ENCODE measurements around the gene KIAA2012.

The KIAA2012 gene

GRCh38 chr2:202102425-202103000, 29.5 kb downstream of the KIAA2012 start:
- H3K36me3 ChIP-seq (replicated peaks; ENCODE audit: low read depth, low read length): no peaks in the 10 kb centered on the region
- H3K4me1 ChIP-seq (ENCODE audit: low read length): peaks cover 5% of the 10 kb centered on the region; the same call in 1 of the 2 replicates
- no peak for TF ChIP-seq EZH2phosphoT487 (IDR thresholded peaks at IDR 0.05; ENCODE audit: low read depth)
- TF ChIP-seq, protein P1, sequence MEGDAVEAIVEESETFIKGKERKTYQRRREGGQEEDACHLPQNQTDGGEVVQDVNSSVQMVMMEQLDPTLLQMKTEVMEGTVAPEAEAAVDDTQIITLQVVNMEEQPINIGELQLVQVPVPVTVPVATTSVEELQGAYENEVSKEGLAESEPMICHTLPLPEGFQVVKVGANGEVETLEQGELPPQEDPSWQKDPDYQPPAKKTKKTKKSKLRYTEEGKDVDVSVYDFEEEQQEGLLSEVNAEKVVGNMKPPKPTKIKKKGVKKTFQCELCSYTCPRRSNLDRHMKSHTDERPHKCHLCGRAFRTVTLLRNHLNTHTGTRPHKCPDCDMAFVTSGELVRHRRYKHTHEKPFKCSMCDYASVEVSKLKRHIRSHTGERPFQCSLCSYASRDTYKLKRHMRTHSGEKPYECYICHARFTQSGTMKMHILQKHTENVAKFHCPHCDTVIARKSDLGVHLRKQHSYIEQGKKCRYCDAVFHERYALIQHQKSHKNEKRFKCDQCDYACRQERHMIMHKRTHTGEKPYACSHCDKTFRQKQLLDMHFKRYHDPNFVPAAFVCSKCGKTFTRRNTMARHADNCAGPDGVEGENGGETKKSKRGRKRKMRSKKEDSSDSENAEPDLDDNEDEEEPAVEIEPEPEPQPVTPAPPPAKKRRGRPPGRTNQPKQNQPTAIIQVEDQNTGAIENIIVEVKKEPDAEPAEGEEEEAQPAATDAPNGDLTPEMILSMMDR (IDR thresholded peaks at IDR 0.05; ENCODE audit: low read depth, low read length): no peak
- no peak overlapping the region for H3K9ac ChIP-seq (ENCODE audit: low read length)
- H3K9me3 ChIP-seq (ENCODE audit: insufficient read depth, low read length): no peaks in the 10 kb centered on the region
- no peak overlapping the region for H3K4me2 ChIP-seq (ENCODE audit: low read length)
- H4K20me1 ChIP-seq (ENCODE audit: insufficient read depth, low read length): no peaks in the 10 kb centered on the region
- H3K27me3 ChIP-seq (ENCODE audit: low read depth, low read length): peaks cover 14% of the 10 kb centered on the region; the same call in 1 of the 2 replicates
- H3K4me3 ChIP-seq (ENCODE audit: low read length): no peak overlapping the region
- H3K27ac ChIP-seq (ENCODE audit: low read length): no peak overlapping the region
- no peaks in the 10 kb centered on the region for H3K79me2 ChIP-seq (ENCODE audit: low read length)
- no peak overlapping the region for H2AFZ ChIP-seq (ENCODE audit: low read depth, low read length)

GRCh38 chr2:202104286-202104870, 31.3 kb downstream of the KIAA2012 start:
- Histone ChIP-seq H3K79me2 (ENCODE audit: low read length) (no peaks in the 10 kb centered on the region), H3K9me3 (ENCODE audit: insufficient read depth, low read length) (no peaks in the 10 kb centered on the region), H3K36me3 (replicated peaks; ENCODE audit: low read depth, low read length) (no peaks in the 10 kb centered on the region), H3K27me3 (ENCODE audit: low read depth, low read length) (peaks cover 14% of the 10 kb centered on the region; the same call in 1 of the 2 replicates), H2AFZ (ENCODE audit: low read depth, low read length) (no peak overlapping the region), H4K20me1 (ENCODE audit: insufficient read depth, low read length) (no peaks in the 10 kb centered on the region), H3K27ac (ENCODE audit: low read length) (no peak overlapping the region), H3K4me2 (ENCODE audit: low read length) (no peak overlapping the region), H3K9ac (ENCODE audit: low read length) (no peak overlapping the region), H3K4me1 (ENCODE audit: low read length) (peaks cover 5% of the 10 kb centered on the region; the same call in 1 of the 2 replicates), H3K4me3 (ENCODE audit: low read length) (no peak overlapping the region)
- TF ChIP-seq, protein P1 (IDR thresholded peaks at IDR 0.05; ENCODE audit: low read depth, low read length): peak; percentile 73
- no peak for TF ChIP-seq EZH2phosphoT487 (IDR thresholded peaks at IDR 0.05; ENCODE audit: low read depth)

- Histone ChIP-seq H2AFZ (ENCODE audit: low read depth, low read length) (no peak overlapping the region), H3K27me3 (ENCODE audit: low read depth, low read length) (peaks cover 14% of the 10 kb centered on the region; the same call in 1 of the 2 replicates)
- TF ChIP-seq, protein P1 (IDR thresholded peaks at IDR 0.05; ENCODE audit: low read depth, low read length): no peak
- no peak for TF ChIP-seq EZH2phosphoT487 (IDR thresholded peaks at IDR 0.05; ENCODE audit: low read depth)
These were observed 32.0 kb downstream of the KIAA2012 start for GRCh38 chr2:202105025-202105424.

DNA sequence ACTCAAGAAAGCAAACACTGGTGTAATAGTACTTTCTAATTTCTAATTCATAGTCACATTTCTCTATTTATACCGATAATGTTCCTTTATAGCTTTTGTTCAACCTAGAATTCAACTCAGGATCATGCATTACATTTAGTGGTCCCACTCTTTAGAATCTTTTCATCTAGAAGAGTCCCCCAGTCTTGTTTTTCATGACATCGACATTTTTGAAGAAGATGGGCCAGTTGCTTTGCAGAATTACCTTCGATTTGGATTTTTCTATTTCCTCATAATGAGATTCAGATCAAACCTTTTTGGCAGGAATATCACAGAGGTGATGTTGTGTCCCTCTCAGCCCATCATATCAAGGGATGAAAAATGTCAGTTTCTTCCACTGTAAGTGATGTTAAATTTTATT, 35.3 kb downstream of the KIAA2012 start:
- H3K27me3 ChIP-seq (ENCODE audit: low read depth, low read length): peaks cover 14% of the 10 kb centered on the region; the same call in 1 of the 2 replicates
- H3K4me1 ChIP-seq (ENCODE audit: low read length): no peaks in the 10 kb centered on the region
- H3K4me2 ChIP-seq (ENCODE audit: low read length): no peak overlapping the region
- no peak overlapping the region for H3K9ac ChIP-seq (ENCODE audit: low read length)
- H3K79me2 ChIP-seq (ENCODE audit: low read length): no peaks in the 10 kb centered on the region
- no peak for TF ChIP-seq EZH2phosphoT487 (IDR thresholded peaks at IDR 0.05; ENCODE audit: low read depth)
- TF ChIP-seq, protein P1 (IDR thresholded peaks at IDR 0.05; ENCODE audit: low read depth, low read length): no peak
- no peak overlapping the region for H2AFZ ChIP-seq (ENCODE audit: low read depth, low read length)
- H3K27ac ChIP-seq (ENCODE audit: low read length): no peak overlapping the region
- H3K36me3 ChIP-seq (replicated peaks; ENCODE audit: low read depth, low read length): no peaks in the 10 kb centered on the region
- no peaks in the 10 kb centered on the region for H4K20me1 ChIP-seq (ENCODE audit: insufficient read depth, low read length)
- no peak overlapping the region for H3K4me3 ChIP-seq (ENCODE audit: low read length)
- no peaks in the 10 kb centered on the region for H3K9me3 ChIP-seq (ENCODE audit: insufficient read depth, low read length)

More at GRCh38 chr2:202105025-202105424, 32.0 kb downstream of the KIAA2012 start:
- H3K9ac ChIP-seq (ENCODE audit: low read length): no peak overlapping the region
- H4K20me1 ChIP-seq (ENCODE audit: insufficient read depth, low read length): no peaks in the 10 kb centered on the region
- no peaks in the 10 kb centered on the region for H3K36me3 ChIP-seq (replicated peaks; ENCODE audit: low read depth, low read length)
- H3K27ac ChIP-seq (ENCODE audit: low read length): no peak overlapping the region
- no peaks in the 10 kb centered on the region for H3K79me2 ChIP-seq (ENCODE audit: low read length)
- H3K4me2 ChIP-seq (ENCODE audit: low read length): no peak overlapping the region
- no peaks in the 10 kb centered on the region for H3K9me3 ChIP-seq (ENCODE audit: insufficient read depth, low read length)
- H3K4me1 ChIP-seq (ENCODE audit: low read length): peaks cover 3% of the 10 kb centered on the region; the same call in 1 of the 2 replicates
- no peak overlapping the region for H3K4me3 ChIP-seq (ENCODE audit: low read length)

Data from OCI-LY3 (cell line).